Subcutaneous adipose tissue (tissue), 4 donors: Measurements from ENCODE around the gene APMAP. TPM values are rescaled to one million over a fixed set of nuclear protein-coding genes. Genes with fewer than 3 reads are reported as not detected.

ENCODE experiments used
- total RNA-seq, 4 donors: library from RNA; depleted of rRNA; stranded (reverse); fragments of >200 nt; gene quantifications; one replicate each; pipeline ENCODE4 v1.1.0, GENCODE V29; 2016
- TF ChIP-seq, protein P1 (sequence below): fragments of 450-650 bp; IDR thresholded peaks from one replicate; pipeline ENCODE4 v1.5.1; 2016; ENCODE audit warnings: low read depth, mild to moderate bottlenecking, control low read depth, antibody characterized with exemption, moderate library complexity

The APMAP gene
- total RNA-seq, 4 donors from 2014 or later = 63.4 to 325 (median 240) TPM

- TF ChIP-seq, protein P1, sequence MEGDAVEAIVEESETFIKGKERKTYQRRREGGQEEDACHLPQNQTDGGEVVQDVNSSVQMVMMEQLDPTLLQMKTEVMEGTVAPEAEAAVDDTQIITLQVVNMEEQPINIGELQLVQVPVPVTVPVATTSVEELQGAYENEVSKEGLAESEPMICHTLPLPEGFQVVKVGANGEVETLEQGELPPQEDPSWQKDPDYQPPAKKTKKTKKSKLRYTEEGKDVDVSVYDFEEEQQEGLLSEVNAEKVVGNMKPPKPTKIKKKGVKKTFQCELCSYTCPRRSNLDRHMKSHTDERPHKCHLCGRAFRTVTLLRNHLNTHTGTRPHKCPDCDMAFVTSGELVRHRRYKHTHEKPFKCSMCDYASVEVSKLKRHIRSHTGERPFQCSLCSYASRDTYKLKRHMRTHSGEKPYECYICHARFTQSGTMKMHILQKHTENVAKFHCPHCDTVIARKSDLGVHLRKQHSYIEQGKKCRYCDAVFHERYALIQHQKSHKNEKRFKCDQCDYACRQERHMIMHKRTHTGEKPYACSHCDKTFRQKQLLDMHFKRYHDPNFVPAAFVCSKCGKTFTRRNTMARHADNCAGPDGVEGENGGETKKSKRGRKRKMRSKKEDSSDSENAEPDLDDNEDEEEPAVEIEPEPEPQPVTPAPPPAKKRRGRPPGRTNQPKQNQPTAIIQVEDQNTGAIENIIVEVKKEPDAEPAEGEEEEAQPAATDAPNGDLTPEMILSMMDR = no peak
These were observed 39.5 kb upstream of the APMAP start for GRCh38 chr20:25032065-25032477.

GRCh38 chr20:25031241-25031640, 38.7 kb upstream of the APMAP start:
- TF ChIP-seq, protein P1 = no peak

DNA sequence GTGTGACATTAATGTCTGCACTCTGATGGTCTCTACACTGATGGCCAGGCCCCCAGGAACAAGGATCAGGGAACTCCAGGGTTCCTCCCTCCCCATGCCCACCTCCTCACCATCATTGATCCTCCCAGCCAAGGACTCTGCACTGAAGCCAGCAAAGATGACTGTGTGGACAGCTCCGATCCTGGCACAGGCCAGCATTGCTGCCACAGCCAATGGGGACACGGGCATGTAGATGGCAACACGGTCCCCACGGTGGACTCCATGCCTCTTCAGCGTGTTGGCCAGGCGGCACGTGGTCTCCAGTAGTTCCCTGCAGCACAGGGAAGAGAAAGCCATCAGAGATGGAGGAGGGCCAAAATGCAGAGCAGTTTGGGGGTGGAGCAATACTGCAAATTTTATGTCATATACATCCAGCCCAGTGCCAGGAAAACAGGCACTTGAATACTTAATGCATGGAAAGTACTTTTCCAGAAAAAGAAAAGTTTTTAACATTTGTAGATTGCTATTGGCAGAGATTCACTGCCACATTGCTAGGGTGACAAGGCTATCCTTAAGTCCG, 38.2 kb upstream of the APMAP start:
- TF ChIP-seq, protein P1 = no peak

DNA sequence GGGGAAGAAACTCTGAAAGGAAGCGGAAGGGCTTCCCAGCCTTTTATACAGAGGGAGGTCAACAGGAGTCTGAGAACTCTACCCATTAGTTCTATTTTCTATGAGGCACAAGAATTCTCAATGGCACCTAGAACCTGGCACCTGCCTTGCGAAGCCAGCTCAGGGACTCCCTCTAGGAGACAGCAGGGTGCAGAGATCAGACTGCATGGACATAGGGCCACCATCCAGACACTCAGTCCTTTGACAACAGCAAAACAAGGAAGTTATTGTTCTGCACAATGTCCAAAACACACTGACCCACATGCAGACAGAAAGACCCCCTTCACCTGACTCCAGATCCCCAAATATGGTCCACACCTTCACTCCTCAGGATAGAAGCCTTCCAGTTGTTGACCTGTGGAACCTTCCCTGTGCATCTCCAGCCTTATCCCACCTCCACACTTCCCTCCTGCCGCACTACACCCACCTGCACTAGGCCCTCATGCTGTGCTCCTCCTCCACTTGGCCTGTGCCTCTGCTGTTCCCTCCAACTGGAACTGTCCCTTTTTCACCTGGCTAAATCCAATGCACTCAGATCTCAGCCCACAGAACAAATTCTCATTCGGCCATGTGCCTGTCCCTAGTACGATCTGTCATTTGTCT, 37.6 kb upstream of the APMAP start:
- TF ChIP-seq, protein P1 = no peak

DNA sequence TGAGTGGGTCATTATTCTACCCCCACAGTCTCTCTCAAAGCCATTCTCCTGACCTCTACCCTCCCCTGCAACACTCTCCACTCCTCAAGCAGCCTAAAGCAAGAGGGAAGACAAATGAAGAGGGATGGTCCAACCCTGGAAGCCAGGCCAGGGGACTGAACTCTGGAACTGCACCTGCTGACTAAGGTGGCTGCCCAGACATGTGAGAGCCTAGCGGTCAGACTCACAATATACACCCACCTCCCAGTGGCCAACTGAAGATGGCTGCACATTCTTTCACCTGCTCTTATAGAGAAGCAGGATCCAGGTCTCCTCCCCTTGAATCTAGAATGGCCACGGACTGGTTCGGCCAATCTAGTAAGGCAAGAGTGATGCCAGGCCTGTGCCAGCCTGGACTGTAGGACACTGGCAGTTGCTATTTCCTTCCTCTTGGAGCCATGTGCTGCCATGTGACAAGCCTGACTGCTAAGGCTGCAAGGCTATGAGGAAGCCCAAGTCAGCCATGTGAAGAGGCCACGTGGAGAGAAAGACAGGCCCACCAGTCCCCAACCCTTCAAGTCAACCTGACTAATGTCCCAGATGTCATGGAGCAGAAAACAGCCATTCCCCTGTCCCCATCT, 33.5 kb upstream of the APMAP start:
- TF ChIP-seq, protein P1 = no peak

GRCh38 chr20:25025091-25025861, 32.7 kb upstream of the APMAP start:
- TF ChIP-seq, protein P1 = no peak

DNA sequence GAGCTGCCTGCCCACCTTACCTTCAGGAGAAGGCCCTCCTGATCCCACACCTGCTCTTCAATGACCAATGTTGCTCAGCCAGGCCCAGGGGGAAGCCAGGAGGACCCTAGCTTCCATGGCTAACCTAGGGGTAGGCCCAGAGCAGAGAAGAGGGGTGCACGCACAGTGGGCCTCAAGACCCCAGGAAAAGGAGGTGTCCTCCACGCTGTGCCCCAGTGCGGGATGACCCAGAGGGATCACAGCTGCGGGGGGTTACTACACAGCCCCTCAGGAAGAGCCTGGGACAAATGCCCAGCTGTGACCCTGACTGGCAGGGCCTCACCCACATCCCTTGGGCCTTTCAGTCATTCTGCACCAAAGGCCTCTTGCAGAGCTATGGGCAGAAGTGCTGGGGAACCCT, 31.6 kb upstream of the APMAP start:
- TF ChIP-seq, protein P1 = no peak
